Neural progenitor cell (in vitro differentiated cells): ENCODE measurements around the gene RELB. TPM values are rescaled to one million over a fixed set of nuclear protein-coding genes. Genes with fewer than 3 reads are reported as not detected.
"Not testable (repeated sequence)": the region's sequence is repeated elsewhere in the genome, so short reads cannot be mapped to it uniquely, and the experiment has no call there.

ENCODE experiments used
- DNase-seq: peaks from one replicate; pipeline ENCODE4 v3.0.0-alpha.2; 2016; ENCODE audit warnings: low spot score
- H2AFZ ChIP-seq: fragments of 200-600 bp; sonication (generic); replicated peaks from 2 replicates; pipeline ENCODE4 v1.6.1; 2016; ENCODE audit warnings: antibody characterized with exemption
- H3F3A ChIP-seq: fragments of 200-600 bp; sonication (generic); 2 replicates; pipeline ENCODE4 v1.6.1; 2016; ENCODE audit warnings: antibody characterized with exemption, low read depth
- H3K27ac ChIP-seq: fragments of 200-600 bp; sonication (generic); 2 replicates; pipeline ENCODE4 v1.5.1; 2016; ENCODE audit warnings: mild to moderate bottlenecking
- H3K27me3 ChIP-seq: fragments of 200-600 bp; sonication (generic); 2 replicates; pipeline ENCODE4 v1.6.1; 2016; ENCODE audit warnings: mild to moderate bottlenecking, moderate library complexity
- H3K36me3 ChIP-seq: fragments of 200-600 bp; sonication (generic); 2 replicates; pipeline ENCODE4 v1.5.1; 2016
- H3K4me1 ChIP-seq: fragments of 200-600 bp; sonication (generic); 2 replicates; pipeline ENCODE4 v1.6.1; 2016; ENCODE audit warnings: mixed run types
- H3K4me2 ChIP-seq: fragments of 200-600 bp; sonication (generic); 2 replicates; pipeline ENCODE4 v1.6.1; 2016
- H3K4me3 ChIP-seq: fragments of 200-600 bp; sonication (generic); 2 replicates; pipeline ENCODE4 v1.5.1; 2016
- H3K79me2 ChIP-seq: fragments of 200-600 bp; sonication (generic); 2 replicates; pipeline ENCODE4 v1.6.1; 2016; ENCODE audit warnings: low read depth
- H3K9ac ChIP-seq: fragments of 200-600 bp; sonication (generic); 2 replicates; pipeline ENCODE4 v1.6.1; 2016
- H3K9me3 ChIP-seq: fragments of 200-600 bp; sonication (generic); 2 replicates; pipeline ENCODE4 v1.5.1; 2016; ENCODE audit warnings: low read depth
- H4K20me1 ChIP-seq: fragments of 200-600 bp; sonication (generic); 2 replicates; pipeline ENCODE4 v1.6.1; 2016; ENCODE audit warnings: low read depth
- H3K27ac Mint-ChIP-seq: 3 replicates; pipeline ENCODE4 v1.8.0; 2021; ENCODE audit warnings: mixed read lengths
- H3K27me3 Mint-ChIP-seq: 2 replicates; pipeline ENCODE4 v1.8.0; 2022; ENCODE audit warnings: low read depth, mild to moderate bottlenecking, inconsistent platforms, moderate library complexity, mixed read lengths; ENCODE audit not compliant: insufficient read depth
- H3K36me3 Mint-ChIP-seq: 3 replicates; pipeline ENCODE4 v1.8.0; 2021; ENCODE audit warnings: mixed read lengths
- H3K4me1 Mint-ChIP-seq: 3 replicates; pipeline ENCODE4 v1.8.0; 2021; ENCODE audit warnings: mixed read lengths
- H3K4me3 Mint-ChIP-seq: 3 replicates; pipeline ENCODE4 v1.8.0; 2021; ENCODE audit warnings: mild to moderate bottlenecking, moderate library complexity, mixed read lengths
- H3K9me3 Mint-ChIP-seq: 3 replicates; pipeline ENCODE4 v1.8.0; 2020; ENCODE audit warnings: mixed read lengths
- EZH2 ChIP-seq: fragments of 200-600 bp; sonication (generic); IDR thresholded peaks from 2 replicates; pipeline ENCODE4 v1.6.1; 2017; ENCODE audit warnings: antibody characterized with exemption, mild to moderate bottlenecking, moderate library complexity
- EZH2phosphoT487 ChIP-seq: fragments of 200-600 bp; sonication (generic); IDR thresholded peaks from 2 replicates; pipeline ENCODE4 v1.6.1; 2017; ENCODE audit warnings: antibody characterized with exemption
- total RNA-seq: library from RNA; depleted of rRNA; stranded (reverse); fragments of >200 nt; gene quantifications from 2 replicates; pipeline ENCODE4 v1.2.3, GENCODE V29; 2015; ENCODE audit warnings: low replicate concordance
- TF ChIP-seq, protein P1 (sequence below): fragments of 200-600 bp; sonication (generic); IDR thresholded peaks from 2 replicates; pipeline ENCODE4 v1.5.1; 2017; ENCODE audit warnings: antibody characterized with exemption, mild to moderate bottlenecking

RELB gene
- total RNA-seq, 1 donor from 2014 or later, result 0.43 TPM

GRCh38 chr19:44968118-44968517, 33.1 kb upstream of the RELB start:
- Mint-ChIP-seq H3K9me3 (no peaks in the 10 kb centered on the region), H3K4me3 (no peak overlapping the region), H3K4me1 (no peaks in the 10 kb centered on the region), H3K27ac (no peak overlapping the region), H3K27me3 (peaks cover 2% of the 10 kb centered on the region), H3K36me3 (peaks cover 13% of the 10 kb centered on the region)
- Histone ChIP-seq H3K9ac (no peak overlapping the region), H3K36me3 (no peaks in the 10 kb centered on the region), H3K9me3 (no peaks in the 10 kb centered on the region), H3K27me3 (no peaks in the 10 kb centered on the region), H4K20me1 (no peaks in the 10 kb centered on the region), H3F3A (no peaks in the 10 kb centered on the region), H3K4me3 (no peak overlapping the region), H3K4me2 (no peak overlapping the region), H2AFZ (no peak overlapping the region), H3K79me2 (no peaks in the 10 kb centered on the region), H3K27ac (no peak overlapping the region), H3K4me1 (no peaks in the 10 kb centered on the region)
- TF ChIP-seq EZH2, result no peak
- no peak for DNase-seq

DNA sequence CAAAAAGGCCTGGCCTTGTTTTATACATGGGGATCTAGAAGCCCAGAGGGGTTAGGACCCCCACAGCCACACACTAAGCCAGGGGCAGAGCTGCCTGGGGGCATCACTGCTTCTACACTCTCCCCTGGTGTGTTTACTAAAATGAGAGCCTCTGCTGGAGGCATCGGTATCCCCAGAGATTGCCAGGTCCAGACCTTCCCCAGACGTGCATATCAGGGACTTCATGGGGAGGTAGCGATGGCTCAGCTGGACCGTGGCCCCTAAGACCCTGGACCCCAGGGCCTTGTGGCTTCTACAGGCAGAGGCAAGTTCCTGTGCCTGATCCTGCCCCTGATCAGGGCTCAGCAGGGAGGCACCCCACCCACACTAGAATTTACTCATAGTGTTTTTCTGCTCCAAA, 32.6 kb upstream of the RELB start:
- Histone ChIP-seq H3K4me1 (no peaks in the 10 kb centered on the region), H2AFZ (no peak overlapping the region), H3K4me3 (no peak overlapping the region), H3K79me2 (no peaks in the 10 kb centered on the region), H3F3A (no peaks in the 10 kb centered on the region), H3K36me3 (no peaks in the 10 kb centered on the region), H3K4me2 (no peak overlapping the region), H3K27me3 (no peaks in the 10 kb centered on the region), H3K27ac (no peak overlapping the region), H3K9me3 (no peaks in the 10 kb centered on the region), H4K20me1 (no peaks in the 10 kb centered on the region), H3K9ac (no peak overlapping the region)
- TF ChIP-seq, protein P1, sequence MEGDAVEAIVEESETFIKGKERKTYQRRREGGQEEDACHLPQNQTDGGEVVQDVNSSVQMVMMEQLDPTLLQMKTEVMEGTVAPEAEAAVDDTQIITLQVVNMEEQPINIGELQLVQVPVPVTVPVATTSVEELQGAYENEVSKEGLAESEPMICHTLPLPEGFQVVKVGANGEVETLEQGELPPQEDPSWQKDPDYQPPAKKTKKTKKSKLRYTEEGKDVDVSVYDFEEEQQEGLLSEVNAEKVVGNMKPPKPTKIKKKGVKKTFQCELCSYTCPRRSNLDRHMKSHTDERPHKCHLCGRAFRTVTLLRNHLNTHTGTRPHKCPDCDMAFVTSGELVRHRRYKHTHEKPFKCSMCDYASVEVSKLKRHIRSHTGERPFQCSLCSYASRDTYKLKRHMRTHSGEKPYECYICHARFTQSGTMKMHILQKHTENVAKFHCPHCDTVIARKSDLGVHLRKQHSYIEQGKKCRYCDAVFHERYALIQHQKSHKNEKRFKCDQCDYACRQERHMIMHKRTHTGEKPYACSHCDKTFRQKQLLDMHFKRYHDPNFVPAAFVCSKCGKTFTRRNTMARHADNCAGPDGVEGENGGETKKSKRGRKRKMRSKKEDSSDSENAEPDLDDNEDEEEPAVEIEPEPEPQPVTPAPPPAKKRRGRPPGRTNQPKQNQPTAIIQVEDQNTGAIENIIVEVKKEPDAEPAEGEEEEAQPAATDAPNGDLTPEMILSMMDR, result no peak
- TF ChIP-seq EZH2 (no peak), EZH2phosphoT487 (no peak)
- peaks cover 2% of the 10 kb centered on the region for H3K27me3 Mint-ChIP-seq
- no peak overlapping the region for H3K27ac Mint-ChIP-seq
- H3K4me3 Mint-ChIP-seq, result no peak overlapping the region
- peaks cover 15% of the 10 kb centered on the region for H3K36me3 Mint-ChIP-seq
- DNase-seq, result no peak
- no peaks in the 10 kb centered on the region for H3K4me1 Mint-ChIP-seq
- no peaks in the 10 kb centered on the region for H3K9me3 Mint-ChIP-seq

- Histone ChIP-seq H2AFZ (no peak overlapping the region), H3K9me3 (no peaks in the 10 kb centered on the region), H3K27ac (no peak overlapping the region), H3K4me2 (no peak overlapping the region), H3K36me3 (no peaks in the 10 kb centered on the region), H3K27me3 (no peaks in the 10 kb centered on the region), H4K20me1 (no peaks in the 10 kb centered on the region), H3F3A (no peaks in the 10 kb centered on the region), H3K9ac (no peak overlapping the region), H3K4me3 (no peak overlapping the region), H3K4me1 (no peaks in the 10 kb centered on the region), H3K79me2 (no peaks in the 10 kb centered on the region)
- Mint-ChIP-seq H3K27ac (no peak overlapping the region), H3K9me3 (no peaks in the 10 kb centered on the region), H3K4me1 (no peaks in the 10 kb centered on the region), H3K27me3 (peaks cover 2% of the 10 kb centered on the region), H3K36me3 (peaks cover 17% of the 10 kb centered on the region), H3K4me3 (no peak overlapping the region)
- DNase-seq, result no peak
- TF ChIP-seq EZH2phosphoT487 (no peak), EZH2 (no peak)
- TF ChIP-seq, protein P1, result no peak
Measured at GRCh38 chr19:44969437-44969836, 31.8 kb upstream of the RELB start.

DNA sequence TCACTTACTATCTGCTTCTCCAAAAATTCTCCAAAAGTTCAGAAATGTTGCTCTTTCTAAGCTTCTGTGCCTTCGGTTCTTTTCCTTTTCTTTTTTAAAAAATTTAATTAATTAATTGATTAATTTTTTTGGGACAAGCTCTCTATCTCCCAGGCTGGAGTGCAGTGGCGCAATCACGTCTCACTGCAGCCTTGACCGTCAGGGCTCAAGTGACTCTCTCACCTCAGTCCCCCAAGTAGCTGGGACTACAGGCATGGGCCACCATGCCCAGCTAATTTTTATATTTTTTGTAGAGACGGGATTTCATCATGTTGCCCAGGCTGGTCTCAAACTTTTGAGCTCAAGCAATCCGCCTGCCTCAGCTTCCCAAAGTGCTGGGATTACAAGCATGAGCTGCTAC, 29.8 kb upstream of the RELB start:
- not testable (repeated sequence) for H3K27me3 ChIP-seq, H3K4me3 ChIP-seq, H3K9me3 Mint-ChIP-seq, H3K79me2 ChIP-seq, H4K20me1 ChIP-seq, H3K4me3 Mint-ChIP-seq, DNase-seq, H3K27me3 Mint-ChIP-seq, H3K4me1 Mint-ChIP-seq, H3K9me3 ChIP-seq, H3F3A ChIP-seq, H3K4me1 ChIP-seq, H3K27ac Mint-ChIP-seq, H3K4me2 ChIP-seq, H3K9ac ChIP-seq, H3K36me3 ChIP-seq, H3K27ac ChIP-seq, H2AFZ ChIP-seq
- H3K36me3 Mint-ChIP-seq, result peaks cover 10% of the 10 kb centered on the region
